Suprapubic skin (tissue), 4 donors: Measurements from ENCODE around the gene RND1.
"Not testable (repeated sequence)": the region's sequence is repeated elsewhere in the genome, so short reads cannot be mapped to it uniquely, and the experiment has no call there.

Source experiments
- CTCF ChIP-seq, 2 donors: fragments of 200-600 bp in 1 of 2; fragments of 450-650 bp in 1 of 2; sonication (generic) in 1 of 2; IDR thresholded peaks; one replicate each; pipeline ENCODE4 v1.5.1; 2016 to 2019; ENCODE audit warnings: antibody characterized with exemption in 2 of 2, mild to moderate bottlenecking in 1 of 2, moderate library complexity in 1 of 2
- POLR2A ChIP-seq, 2 donors: fragments of 450-650 bp; IDR thresholded peaks; one replicate each; pipeline ENCODE4 v1.6.1; 2017; ENCODE audit warnings: antibody characterized with exemption in 2 of 2, mild to moderate bottlenecking in 2 of 2, moderate library complexity in 2 of 2
- POLR2AphosphoS5 ChIP-seq, 3 donors: sonication (generic); formaldehyde crosslinking; IDR thresholded peaks; one replicate each; pipeline ENCODE4 v1.6.1; 2017; ENCODE audit warnings: antibody characterized with exemption in 3 of 3

GRCh38 chr12:48909698-48910097 lies 44.0 kb upstream of the RND1 start:
- TF ChIP-seq CTCF, POLR2AphosphoS5, POLR2A (IDR thresholded peaks at IDR 0.05): not testable (repeated sequence)
